Thyroid gland (tissue), 4 donors: ENCODE data around the gene GCK.

ENCODE experiments used
- CTCF ChIP-seq, 6 experiments: fragments of 200-600 bp in 3 of 6; fragments of 450-650 bp in 3 of 6; sonication (generic) in 3 of 6; IDR thresholded peaks; one replicate each; pipeline ENCODE4 v1.5.1; 2016 to 2019; ENCODE audit warnings: antibody characterized with exemption in 6 of 6, mild to moderate bottlenecking in 2 of 6, inconsistent platforms in 1 of 6, moderate library complexity in 1 of 6
- POLR2A ChIP-seq, 2 donors: fragments of 450-650 bp; IDR thresholded peaks; one replicate each; pipeline ENCODE4 v1.6.1; 2017; ENCODE audit warnings: antibody characterized with exemption in 2 of 2, mild to moderate bottlenecking in 2 of 2, moderate library complexity in 1 of 2

GRCh38 chr7:44112231-44112996 lies 76.8 kb downstream of the GCK start:
- TF ChIP-seq CTCF (IDR thresholded peaks at IDR 0.05) (no peak), POLR2A (IDR thresholded peaks at IDR 0.05) (no peak)
